NCI-H446 (cell line): ENCODE measurements around the gene PTDSS2.
"Not testable (repeated sequence)": the region's sequence is repeated elsewhere in the genome, so short reads cannot be mapped to it uniquely, and the experiment has no call there.

Source experiments
- DNase-seq, 2 experiments: peaks; one replicate each; lab custom pipeline; 2025; lab: John Stamatoyannopoulos, UW

Gene PTDSS2

DNA sequence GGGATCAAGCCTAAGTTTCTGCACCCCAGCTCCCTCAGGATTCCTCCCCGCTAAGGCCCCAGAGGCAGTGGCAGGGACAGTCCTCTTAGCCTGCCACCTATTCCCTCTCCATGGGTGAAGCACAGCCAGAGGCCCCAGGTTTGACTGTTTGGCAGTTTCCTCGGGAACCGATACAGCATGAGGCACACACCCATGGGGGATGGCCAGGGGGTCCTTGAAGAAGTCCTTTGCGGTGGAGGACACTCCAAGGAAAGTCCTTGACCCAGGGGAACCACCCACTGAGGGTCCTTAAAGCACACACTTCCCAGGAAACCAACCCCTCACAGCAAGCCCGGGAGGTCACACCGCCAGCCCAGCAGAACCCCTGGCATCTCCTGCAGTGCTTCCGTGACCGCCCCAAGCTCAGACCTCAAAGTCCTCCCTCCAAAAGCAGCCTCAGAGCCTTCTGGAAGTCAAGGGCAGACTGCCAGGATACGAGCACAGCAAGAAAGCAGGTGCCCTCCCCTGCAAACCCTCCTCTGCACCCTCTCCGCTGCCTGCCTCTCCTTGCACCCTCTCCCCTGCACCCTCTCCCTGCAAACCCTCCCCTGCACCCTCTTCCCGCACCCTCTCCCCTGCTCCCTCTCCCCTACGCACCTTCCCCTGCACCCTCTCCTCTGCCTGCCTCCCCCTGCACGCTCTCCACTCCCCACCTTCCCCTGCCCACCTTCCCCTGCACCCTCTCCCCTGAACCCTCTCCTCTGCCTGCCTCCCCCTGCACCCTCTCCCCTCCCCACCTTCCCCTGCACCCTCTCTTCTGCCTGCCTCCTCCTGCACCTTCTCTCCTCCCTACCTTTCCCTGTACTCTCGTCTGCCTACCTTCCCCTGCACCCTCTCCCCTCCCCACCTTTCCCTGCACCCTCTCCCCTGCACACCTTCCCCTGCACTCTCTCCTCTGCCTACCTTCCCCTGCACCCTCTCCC lies 36.7 kb upstream of the PTDSS2 start:
- no peak for DNase-seq

DNA sequence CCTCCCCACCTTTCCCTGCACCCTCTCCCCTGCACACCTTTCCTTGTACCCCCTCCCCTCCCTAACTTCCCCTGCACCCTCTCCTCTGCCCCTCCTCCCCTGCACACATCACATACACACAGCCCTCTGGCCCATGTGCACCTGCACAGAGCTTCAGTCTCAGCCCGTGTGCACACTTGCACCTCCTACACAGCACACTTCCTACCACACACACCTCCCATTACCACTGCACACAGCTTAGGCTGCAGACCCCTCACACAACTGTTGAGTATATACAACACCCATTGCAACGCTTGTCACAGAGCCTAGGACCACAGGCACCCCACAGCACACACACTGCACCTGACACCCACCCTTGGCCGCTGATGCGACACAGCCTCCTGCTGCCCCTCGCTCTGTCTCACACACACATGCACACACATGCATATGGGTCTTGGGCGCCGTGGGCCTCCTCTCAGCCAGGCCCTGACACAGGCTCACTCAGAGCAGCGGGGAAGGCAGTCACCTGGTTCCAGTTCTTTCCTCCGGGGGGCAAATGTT lies 35.7 kb upstream of the PTDSS2 start:
- no peak for DNase-seq

DNA sequence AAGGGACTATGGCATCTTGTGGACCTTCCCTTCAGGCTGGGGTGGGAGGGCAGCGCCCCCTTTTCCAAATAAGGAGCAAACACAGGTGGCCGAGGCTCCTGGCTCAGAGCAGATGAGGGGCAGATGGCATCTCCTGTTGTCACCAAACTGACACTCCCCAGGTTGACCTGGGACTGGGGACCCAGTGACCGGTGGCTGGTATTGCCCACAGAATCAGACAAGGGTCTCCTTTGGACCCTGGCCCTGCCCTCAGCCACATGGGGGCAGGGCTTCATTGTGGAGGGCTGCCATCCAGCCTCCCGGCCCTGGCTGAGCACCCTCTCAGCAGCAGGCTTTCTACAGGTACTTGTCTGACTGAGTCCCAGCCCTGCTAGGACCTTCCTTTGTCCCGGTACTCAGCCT lies 34.4 kb upstream of the PTDSS2 start:
- DNase-seq = no peak

DNA sequence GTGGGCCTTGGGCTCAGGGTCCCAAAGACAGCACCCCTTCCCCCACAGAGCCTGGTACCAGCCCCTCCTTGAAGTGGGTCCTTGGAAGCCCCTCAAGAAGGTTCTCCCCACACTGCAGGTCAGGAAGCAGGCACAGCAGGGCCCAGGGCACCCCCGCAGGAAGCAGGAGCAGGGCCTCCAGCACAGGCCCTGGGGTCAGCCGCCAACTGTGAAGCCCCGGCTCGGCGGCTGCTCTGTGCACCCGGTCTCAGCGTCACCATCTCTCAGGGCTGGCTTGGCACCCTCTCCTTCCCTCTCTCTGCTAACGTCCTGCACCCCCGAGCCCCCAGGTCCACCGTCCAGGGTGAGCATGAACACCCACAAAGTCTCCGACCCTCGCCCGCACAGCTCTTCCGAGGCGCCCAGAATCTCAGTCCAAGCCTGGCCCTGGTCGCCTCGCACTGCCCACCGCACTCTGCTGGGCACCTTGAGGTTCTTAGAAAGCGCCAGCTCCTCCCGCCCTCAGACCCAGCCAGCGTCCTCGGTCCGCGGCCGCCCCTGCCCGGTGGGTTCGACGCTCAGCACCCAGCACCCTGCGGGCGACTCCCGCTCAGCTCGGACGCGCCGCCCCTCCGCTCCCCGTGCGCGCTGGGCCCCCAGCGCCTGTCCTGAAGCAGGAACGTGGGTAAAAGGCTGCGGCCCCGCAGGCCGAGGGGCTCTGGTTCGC lies 33.9 kb upstream of the PTDSS2 start:
- DNase-seq = no peak

DNA sequence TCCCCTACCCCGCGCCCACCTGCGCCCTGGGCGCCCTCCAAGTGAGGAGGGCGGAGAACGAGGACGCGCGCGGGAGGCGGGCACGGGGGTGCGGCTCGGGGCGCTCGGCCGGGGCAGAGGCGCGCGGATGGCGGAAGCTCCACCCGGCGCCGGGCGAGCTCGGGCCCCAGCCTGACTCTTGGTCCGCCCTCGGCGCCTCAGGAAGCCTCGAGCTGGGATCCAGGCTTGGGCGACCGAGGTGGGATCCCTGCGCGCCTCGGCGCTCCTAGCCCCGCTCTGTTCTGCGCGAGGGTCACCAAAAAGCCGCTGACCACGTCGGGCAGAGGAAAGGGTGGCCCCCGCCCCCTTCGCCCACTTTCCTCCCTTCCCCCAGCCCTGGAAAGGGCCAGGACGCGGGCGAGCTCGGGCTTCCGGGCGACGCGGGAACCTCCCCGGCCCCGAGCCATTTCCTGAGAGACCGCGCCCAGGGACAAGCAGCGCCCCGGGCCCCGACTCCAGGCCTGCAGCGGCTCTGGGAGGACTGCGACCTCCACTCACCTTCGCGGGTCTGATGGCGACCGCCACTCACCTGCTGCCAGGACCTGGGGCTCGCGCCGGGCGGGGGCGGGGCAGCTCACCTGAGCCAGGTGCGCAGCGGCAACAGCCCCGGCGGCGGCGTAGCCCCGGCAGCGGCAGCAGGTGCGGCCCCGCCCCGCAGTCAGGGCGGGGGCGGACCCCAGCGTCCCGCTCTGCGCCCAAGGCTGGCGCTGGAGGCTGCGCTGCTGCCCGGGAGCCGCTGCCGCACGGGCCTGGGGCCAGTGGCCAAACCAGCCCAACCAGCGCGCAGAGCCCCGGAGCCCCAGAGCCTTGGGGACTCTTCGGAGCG lies 33.1 kb upstream of the PTDSS2 start:
- no peak for DNase-seq

DNA sequence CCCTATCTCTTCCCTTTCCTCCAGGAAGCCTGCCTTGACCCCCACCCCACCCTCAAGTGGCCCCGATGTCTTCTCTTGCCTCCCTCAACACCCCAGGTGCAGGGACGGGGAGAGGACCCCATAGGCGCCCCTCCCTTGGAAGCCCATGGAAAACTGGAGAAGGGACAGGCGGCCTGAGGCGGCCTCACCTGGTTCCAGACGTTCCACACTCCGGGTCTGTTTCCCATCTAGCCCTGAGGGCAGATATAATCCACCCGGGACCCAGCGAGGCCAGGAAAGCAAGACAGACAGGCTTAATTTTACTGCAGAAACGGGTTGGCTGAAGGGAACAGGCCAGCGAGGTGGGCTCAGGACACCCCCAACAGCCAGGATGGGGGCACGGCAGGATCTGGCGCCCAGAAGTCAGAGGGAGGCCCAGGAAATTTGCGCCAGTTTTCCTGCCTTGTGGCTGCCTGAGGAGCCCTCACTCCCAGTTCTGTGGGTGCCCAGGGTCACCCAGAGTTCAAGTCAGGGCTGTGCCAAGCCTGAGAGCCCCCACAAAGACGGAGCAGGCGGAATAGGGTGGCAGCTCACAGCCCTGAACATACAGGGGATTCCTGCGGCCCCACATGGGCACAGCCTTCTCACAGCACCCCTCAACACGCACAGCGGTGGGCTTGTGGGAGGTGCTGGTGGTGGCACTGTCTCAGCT lies 32.3 kb upstream of the PTDSS2 start:
- DNase-seq = no peak

DNA sequence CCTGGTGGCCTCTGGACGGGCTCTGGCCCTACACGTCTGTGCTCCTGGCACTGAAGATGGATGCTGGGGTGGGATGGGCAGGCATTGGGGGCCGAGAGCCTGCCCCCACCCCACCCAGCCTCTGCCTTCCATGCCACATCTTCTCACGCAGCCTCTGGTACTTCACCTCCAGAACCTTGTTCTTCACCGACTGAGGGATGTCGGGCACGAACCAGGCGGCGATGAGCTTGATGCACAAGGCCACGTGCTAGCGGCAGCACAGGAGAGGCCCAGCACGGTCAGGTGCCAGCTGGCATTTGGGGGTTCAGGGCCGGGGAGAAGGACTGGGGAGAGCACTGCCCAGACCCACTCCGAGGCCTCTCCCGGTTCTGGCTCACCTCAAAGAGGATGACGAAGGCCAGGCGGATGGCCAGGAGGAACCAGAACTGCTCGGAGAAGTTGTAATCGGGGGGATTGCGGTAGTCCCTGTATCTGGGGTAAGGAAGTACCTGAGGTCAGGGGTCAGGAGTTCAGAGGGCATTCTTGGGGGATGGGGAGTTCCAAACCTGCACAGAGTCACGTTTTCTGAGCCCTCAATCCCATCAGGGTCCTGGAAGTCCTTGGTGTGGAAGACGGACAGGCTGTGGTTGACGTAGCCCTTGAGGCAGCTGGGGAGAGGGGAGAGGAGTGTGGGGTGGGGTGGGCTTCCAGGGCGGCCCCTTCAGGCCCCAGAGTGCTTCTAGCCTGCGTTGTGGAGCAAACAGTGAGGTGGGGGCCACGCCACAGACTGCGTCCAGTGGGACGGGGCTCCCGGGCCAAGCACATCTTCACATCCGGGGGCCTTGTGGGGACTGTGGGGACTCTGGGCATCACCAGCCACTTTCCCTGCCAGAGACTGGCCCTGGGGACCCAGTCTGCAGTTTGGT lies 31.5 kb upstream of the PTDSS2 start:
- DNase-seq = no peak

DNA sequence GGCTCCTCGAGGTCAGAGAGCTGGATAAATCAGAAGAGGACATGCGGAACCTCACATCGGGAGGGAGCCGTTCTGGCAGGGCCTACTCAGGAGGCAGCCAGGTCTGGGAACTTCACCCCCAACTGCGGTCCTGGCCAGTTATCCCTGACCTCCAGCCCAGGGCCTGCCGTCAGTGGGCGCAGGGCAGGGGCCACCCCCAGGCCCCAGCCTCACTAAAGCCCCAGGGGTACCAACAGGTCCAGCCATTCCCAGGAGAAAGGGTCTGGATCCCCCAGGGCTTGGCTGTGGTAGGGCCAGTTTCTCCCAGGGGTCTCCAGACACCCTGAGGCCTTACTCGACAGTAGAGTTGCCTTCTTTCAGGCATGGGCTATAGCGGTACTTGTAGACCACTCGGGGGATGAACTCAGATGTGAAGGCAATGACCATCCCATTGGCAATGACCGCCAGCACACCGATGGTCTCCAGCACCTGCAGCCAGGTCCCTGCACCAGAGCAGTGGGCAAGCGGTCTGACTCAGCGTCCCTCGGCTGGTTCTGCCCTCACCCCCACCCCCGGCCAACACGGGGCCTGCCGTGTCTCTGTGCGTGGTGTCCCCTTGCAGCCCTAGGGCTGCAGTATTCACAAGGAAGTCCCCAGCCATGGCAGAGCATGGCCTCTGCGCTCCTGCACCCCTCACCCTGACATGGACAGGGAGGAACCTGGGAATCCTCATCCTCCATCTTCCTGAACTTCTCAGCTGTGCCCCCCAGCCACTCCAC lies 30.7 kb upstream of the PTDSS2 start:
- no peak for DNase-seq

DNA sequence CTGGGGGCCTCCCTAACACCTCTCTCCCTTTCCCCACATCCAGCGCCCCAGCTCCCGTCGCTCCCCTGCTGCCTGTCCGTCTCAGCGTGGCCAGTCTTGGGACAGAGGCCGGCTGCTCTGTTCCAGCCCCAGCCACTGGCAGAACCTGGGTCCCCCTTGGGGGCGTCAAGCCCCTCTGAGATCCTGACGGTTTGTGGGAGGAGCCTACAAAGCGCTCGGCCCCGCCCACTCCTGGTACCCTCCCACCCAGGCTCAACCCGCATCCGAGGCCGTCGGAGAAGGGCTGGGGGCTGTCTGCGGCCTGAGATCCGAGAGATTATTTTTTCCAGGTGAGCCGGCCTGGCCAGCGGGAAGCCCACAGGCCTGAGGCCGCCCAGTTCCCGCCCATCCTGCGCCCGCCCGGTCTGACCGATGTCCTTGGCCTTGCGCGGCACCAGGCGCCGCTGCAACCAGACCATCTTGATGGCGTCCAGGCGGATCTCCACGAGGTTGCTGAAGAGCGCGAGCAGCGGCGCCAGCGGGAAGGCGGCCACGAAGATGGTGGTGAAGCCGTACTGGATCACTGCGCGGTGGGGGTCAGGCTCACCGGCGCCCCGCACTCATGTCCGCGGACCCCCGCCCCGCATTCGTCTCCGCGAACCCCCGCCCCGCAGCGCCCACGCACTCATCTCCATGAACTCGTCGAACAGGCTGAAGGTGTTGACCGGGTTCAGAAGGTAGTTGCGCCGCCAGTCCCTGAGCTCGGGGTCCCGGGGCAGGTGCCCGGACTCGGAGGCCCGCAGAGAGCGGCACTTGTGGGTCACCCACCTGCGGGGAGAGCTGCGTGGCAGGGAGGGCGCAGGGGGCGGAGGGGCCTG lies 29.8 kb upstream of the PTDSS2 start:
- DNase-seq = no peak

DNA sequence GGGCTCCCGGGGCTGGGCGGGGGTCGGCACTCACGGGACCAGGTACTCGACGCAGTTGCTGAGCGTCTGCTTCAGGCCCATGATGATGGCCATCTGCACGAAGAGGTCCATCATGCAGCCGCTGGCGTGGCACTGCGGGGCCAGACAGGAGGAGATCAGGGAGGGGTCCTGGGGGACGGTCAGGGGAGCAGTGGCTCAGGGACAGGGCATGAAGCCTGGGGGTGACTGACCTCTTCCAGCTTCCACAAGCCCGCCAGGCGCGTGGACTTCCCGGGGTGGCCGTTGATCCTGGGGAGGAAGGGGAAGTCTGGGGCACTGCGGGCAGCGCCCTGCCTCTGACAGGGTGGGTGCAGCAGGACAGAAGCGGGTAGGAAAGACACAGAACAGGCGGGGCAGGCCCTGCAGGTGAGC lies 29.2 kb upstream of the PTDSS2 start:
- no peak for DNase-seq

DNA sequence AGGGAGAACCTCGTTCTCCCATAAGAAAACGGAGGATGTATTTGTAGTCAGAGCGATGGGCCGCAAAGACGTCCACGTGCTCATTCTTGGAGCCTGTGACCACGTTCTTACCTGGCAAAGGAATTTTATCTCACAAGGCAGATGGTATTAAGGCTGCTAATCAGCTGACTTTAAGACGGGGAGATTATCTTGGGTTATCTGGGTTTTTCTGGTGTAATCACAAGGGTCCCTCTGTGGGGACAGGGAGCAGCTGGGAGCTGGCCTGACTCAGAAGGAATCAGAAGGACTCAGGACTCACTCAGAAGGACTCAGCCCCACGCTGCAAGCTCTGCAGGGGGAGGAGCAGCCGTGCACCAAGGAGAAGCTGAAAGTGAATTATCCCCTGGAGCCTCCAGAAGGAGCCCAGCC lies 27.8 kb upstream of the PTDSS2 start:
- no peak for DNase-seq

DNA sequence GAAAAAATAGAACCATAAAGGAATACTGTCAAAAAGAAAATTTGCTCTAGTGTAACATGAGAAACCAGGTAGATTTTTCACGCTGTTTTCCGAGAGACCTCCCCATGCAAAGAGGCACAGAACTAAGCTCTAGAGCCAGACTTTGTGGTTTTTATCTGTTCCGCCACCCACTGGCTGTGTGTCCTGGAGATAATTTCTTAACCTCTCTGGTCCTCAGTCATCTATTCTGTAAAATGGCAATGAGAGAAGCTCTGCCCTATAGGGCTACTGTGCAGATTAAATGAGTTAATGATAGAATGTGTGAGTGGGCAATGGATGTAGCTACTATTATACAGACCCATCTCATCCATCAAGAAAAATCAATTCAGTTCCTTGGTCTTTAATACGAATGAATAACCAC lies 25.8 kb upstream of the PTDSS2 start:
- DNase-seq = no peak

DNA sequence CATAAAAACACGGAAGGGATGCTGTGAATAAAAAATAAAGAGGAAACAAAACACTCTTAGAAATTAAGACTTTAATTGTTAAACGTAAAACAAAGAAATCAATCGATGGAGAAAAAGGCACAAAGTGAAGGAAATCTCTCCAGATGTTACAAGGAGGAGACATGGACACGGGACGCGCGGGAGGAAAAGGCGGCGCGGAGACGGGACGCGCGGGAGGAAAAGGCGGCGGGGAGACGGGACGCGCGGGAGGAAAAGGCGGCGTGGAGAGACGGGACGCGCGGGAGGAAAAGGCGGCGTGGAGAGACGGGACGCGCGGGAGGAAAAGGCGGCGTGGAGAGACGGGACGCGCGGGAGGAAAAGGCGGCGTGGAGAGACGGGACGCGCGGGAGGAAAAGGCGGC lies 25.3 kb upstream of the PTDSS2 start:
- not testable (repeated sequence) for DNase-seq

DNA sequence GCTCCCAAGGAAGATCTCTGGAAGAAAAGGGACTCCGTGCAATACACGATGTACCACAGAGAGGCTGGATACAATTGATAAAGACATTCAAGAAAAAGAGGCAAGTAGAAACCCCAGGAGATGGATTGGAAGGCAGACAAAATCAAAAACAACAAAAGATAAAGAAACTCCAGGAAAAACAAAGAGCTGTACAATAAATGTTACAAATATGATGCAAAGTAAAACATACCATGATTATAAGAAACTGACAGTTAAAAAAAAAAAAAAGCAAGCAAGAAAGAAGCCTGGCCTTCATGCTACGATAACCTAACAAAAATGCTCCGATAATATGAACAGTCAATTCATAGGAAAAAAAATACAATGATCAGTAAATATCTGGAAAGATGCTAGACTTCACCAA lies 24.8 kb upstream of the PTDSS2 start:
- no peak for DNase-seq

DNA sequence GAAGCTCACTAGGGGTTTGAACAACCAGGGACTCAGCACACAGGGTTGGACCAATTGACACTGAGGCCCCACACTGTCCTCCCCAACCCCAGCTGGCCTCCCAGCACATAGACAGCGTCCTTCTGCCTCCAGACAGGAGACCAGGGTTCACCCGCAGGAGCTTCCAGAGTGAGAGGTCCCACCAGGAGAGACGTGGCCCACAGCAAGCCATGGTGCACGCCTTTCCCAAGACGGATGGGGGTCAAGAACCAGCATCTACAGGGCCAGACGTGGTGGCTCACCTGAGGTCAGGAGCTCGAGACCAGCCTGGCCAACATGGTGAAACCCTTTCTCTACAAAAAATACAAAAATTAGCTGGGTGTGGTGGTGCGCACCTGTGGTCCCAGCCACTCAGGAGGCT lies 23.2 kb upstream of the PTDSS2 start:
- DNase-seq = no peak

DNA sequence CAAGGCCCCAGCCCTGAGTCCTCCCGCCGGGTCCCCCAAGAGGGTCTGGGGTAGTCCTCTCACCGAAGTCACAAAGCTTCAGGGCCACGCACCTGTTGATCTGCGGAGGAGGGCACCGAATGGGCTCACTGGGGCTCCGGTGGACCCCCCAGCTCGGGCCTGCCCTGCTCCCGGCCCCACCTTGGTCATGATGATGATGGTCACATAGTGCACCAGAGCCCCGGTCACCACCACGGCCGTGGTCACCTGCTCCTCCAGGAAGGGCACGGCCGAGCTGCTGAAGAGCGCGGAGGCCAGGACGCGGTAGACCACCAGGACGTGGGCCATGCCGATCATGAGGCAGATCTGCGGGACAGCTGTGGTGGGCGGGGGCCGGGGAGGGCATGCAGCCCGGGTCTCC lies 21.8 kb upstream of the PTDSS2 start:
- DNase-seq = no peak

DNA sequence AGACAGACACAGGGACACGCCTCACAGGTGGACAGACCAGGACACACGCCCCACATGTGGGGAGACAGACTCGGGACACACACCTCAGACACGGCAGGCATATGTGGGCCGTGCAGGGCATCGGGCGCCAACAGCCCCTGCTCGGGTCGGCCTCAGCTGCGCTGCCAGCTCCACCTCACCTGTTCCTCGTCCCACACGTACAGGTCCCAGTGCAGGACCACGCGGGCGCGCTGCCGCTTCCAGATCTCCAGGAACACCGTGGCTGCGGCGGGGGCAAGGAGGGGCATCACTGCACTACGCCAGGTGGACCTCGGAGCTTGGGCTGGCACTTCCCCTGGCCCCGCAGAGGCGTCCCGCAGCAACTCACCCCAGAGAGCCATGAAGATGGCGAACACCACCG lies 20.7 kb upstream of the PTDSS2 start:
- DNase-seq = no peak

DNA sequence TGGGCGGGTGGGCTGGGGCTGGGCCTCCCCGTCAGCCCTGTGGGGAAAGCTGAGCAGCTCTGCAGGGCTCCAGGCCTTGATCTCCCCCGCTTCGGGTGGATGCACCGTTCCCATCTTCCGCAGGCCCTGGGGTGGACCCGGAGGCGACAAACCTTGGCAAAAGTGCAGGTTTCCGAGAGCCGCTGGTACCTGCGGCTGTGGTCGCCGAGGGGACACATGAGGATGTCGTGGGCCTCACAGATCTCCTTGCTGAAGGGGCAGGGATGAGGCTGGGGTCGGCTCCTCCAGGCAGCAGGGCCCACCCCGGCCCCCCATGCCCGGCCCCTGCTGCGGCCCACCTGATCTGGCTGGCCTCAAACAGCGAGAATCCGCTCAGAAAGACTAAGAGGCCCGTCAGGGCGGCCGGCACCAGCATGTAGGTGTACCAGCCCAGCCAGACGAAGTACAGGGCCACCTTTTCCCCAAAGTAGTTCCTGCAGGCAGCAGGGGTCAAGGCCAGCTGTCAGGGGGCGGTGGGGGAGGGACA lies 20.1 kb upstream of the PTDSS2 start:
- no peak for DNase-seq
